Mesenchymal stem cell (in vitro differentiated cells and primary cell): ENCODE measurements around the gene GLTPD2.

ENCODE experiments used
- DNase-seq: peaks from one replicate; pipeline ENCODE4 v3.0.0-alpha.2; 2013
- H2AFZ ChIP-seq: one replicate; pipeline ENCODE4 v1.6.1; 2013; ENCODE audit warnings: low read depth, mild to moderate bottlenecking, control low read depth, inconsistent platforms, low read length, moderate library complexity
- H2AK5ac ChIP-seq: 2 replicates; pipeline ENCODE4 v1.6.1; 2013; ENCODE audit warnings: low read length, moderate library complexity, mild to moderate bottlenecking, inconsistent platforms; ENCODE audit not compliant: severe bottlenecking
- H2BK120ac ChIP-seq: one replicate; pipeline ENCODE4 v1.6.1; 2013; ENCODE audit warnings: low read depth, mild to moderate bottlenecking, inconsistent platforms, low read length, moderate library complexity
- H2BK12ac ChIP-seq, 2 experiments: one replicate each; pipeline ENCODE4 v1.6.1; 2013; ENCODE audit warnings: inconsistent platforms in 2 of 2, low read length in 2 of 2, mild to moderate bottlenecking in 2 of 2, moderate library complexity in 2 of 2, control low read depth in 1 of 2
- H2BK15ac ChIP-seq: one replicate; pipeline ENCODE4 v1.6.1; 2013; ENCODE audit warnings: mild to moderate bottlenecking, low read depth, inconsistent platforms; ENCODE audit not compliant: poor library complexity, severe bottlenecking
- H2BK5ac ChIP-seq: 2 replicates; pipeline ENCODE4 v1.6.1; 2013; ENCODE audit warnings: low read depth, mild to moderate bottlenecking, low read length, control low read depth, inconsistent platforms; ENCODE audit not compliant: poor library complexity, severe bottlenecking
- H3K14ac ChIP-seq, 2 experiments: one replicate each; pipeline ENCODE4 v1.6.1; 2013; ENCODE audit warnings: inconsistent platforms in 2 of 2, low read length in 2 of 2, control low read depth in 1 of 2, mild to moderate bottlenecking in 1 of 2, moderate library complexity in 1 of 2
- H3K18ac ChIP-seq, 2 experiments: one replicate each; pipeline ENCODE4 v1.6.1; 2013; ENCODE audit warnings: inconsistent platforms in 2 of 2, low read length in 2 of 2, control low read depth in 1 of 2, low read depth in 1 of 2, mild to moderate bottlenecking in 1 of 2
- H3K23ac ChIP-seq, 2 experiments: one replicate each; pipeline ENCODE4 v1.6.1; 2013; ENCODE audit warnings: inconsistent platforms in 2 of 2, low read length in 2 of 2, mild to moderate bottlenecking in 2 of 2, moderate library complexity in 2 of 2, control low read depth in 1 of 2
- H3K27ac ChIP-seq: 2 replicates; pipeline ENCODE4 v1.5.1; 2013; ENCODE audit warnings: mild to moderate bottlenecking, moderate library complexity, low read length, control low read depth, inconsistent platforms; ENCODE audit not compliant: poor library complexity, severe bottlenecking
- H3K27me3 ChIP-seq, 2 experiments: 2 replicates each; pipeline versions ENCODE4 v1.6.1 to v1.7.0; 2013; ENCODE audit warnings: low read length in 2 of 2, mild to moderate bottlenecking in 2 of 2, moderate library complexity in 2 of 2, control low read depth in 1 of 2, inconsistent platforms in 1 of 2; ENCODE audit not compliant: control insufficient read depth in 1 of 2, insufficient read depth in 1 of 2
- H3K36me3 ChIP-seq, 2 experiments: 2 replicates each; pipeline versions ENCODE4 v1.6.1 to v1.7.0; 2013; ENCODE audit warnings: low read length in 2 of 2, control low read depth in 1 of 2, inconsistent platforms in 1 of 2, low read depth in 1 of 2, mild to moderate bottlenecking in 1 of 2; ENCODE audit not compliant: insufficient read depth in 2 of 2, control insufficient read depth in 1 of 2
- H3K4ac ChIP-seq, 2 experiments: one replicate each; pipeline ENCODE4 v1.6.1; 2013; ENCODE audit warnings: inconsistent platforms in 2 of 2, low read length in 2 of 2, mild to moderate bottlenecking in 2 of 2, moderate library complexity in 2 of 2, control low read depth in 1 of 2, low read depth in 1 of 2
- H3K4me1 ChIP-seq: 2 replicates; pipeline ENCODE4 v1.6.1; 2013; ENCODE audit warnings: low read depth, low read length, control low read depth; ENCODE audit not compliant: control insufficient read depth, insufficient read depth
- H3K4me2 ChIP-seq: 2 replicates; pipeline ENCODE4 v1.6.1; 2013; ENCODE audit warnings: low read length, mild to moderate bottlenecking, inconsistent platforms; ENCODE audit not compliant: poor library complexity, severe bottlenecking
- H3K4me3 ChIP-seq, 2 experiments: 2 replicates each; pipeline versions ENCODE4 v1.5.1 to v1.7.0; 2013; ENCODE audit warnings: low read length in 2 of 2, mild to moderate bottlenecking in 2 of 2, control low read depth in 1 of 2, low read depth in 1 of 2; ENCODE audit not compliant: insufficient read depth in 1 of 2
- H3K79me1 ChIP-seq: replicated peaks from 2 replicates; pipeline ENCODE4 v1.6.1; 2013; ENCODE audit warnings: mild to moderate bottlenecking, control low read depth, low read length, inconsistent platforms; ENCODE audit not compliant: poor library complexity, severe bottlenecking
- H3K9ac ChIP-seq: 2 replicates; pipeline ENCODE4 v1.7.0; 2013; ENCODE audit warnings: mild to moderate bottlenecking, low read length, moderate library complexity
- H3K9me3 ChIP-seq: 2 replicates; pipeline ENCODE4 v1.7.0; 2013; ENCODE audit warnings: mild to moderate bottlenecking, low read length; ENCODE audit not compliant: control insufficient read depth
- H4K8ac ChIP-seq: one replicate; pipeline ENCODE4 v1.6.1; 2013; ENCODE audit warnings: inconsistent platforms, mild to moderate bottlenecking, low read length, moderate library complexity
- H4K91ac ChIP-seq: one replicate; pipeline ENCODE4 v1.6.1; 2013; ENCODE audit warnings: mild to moderate bottlenecking, low read length, inconsistent platforms
- WGBS: methylation state at CpG from one replicate; pipeline ENCODE4 v1.1.7; 2013; ENCODE audit warnings: mixed read lengths; 5-methylcytosine and 5-hydroxymethylcytosine counted together

Gene GLTPD2

DNA sequence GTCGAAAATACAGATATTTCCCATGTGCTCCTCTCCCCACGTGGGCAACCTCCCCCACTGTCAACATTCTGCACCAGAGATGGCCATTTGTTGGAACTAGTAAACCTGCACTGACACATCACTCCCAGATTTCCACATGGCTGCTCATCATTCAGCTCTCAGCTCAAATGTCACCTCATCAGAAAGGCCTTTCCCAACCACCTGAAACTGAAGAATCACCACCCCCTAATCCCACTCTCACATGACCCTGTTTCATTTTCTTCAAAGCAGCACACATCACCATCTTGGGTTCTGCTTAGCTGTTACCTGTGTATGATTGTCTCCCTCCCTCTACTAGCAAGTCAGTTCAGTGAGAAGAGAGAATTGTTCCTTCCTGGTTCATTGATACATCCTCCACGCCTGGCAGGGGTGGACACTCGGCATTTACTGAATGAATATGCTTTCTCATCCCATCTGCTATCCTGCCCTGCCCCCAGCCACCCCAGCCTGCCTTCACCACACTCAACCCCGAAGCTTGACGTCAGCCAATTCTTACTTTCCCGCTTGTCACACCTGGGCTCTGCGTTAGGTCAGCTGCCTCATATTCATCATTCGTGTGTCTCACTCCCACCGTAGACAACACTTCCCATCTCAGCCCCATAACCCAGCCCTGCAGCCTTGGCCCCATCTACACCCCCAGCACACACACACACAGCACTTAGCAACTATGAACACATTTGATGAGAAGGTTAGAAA lies 11.9 kb downstream of the GLTPD2 start:
- Histone ChIP-seq H2AFZ (no peak overlapping the region), H3K23ac (no peak overlapping the region), H3K27ac (no peak overlapping the region), H2AK5ac (no peak overlapping the region), H3K36me3 (peaks cover 26 to 31% of the 10 kb centered on the region in 2 experiments), H3K27me3 (no peaks in the 10 kb centered on the region), H2BK15ac (no peak overlapping the region), H3K9ac (no peak overlapping the region), H3K9me3 (no peaks in the 10 kb centered on the region), H2BK12ac (no peak overlapping the region), H3K4ac (no peak overlapping the region), H3K79me1 (peaks cover 19% of the 10 kb centered on the region), H3K4me1 (peaks cover 8% of the 10 kb centered on the region), H2BK5ac (no peak overlapping the region), H4K8ac (no peak overlapping the region), H3K14ac (no peak overlapping the region), H3K4me2 (no peak overlapping the region), H2BK120ac (no peak overlapping the region), H3K4me3 (no peak overlapping the region), H3K18ac (no peak overlapping the region), H4K91ac (no peak overlapping the region)
- DNase-seq: no peak
- WGBS: 68% methylated on average over 10 of the region's 10 CpGs

DNA sequence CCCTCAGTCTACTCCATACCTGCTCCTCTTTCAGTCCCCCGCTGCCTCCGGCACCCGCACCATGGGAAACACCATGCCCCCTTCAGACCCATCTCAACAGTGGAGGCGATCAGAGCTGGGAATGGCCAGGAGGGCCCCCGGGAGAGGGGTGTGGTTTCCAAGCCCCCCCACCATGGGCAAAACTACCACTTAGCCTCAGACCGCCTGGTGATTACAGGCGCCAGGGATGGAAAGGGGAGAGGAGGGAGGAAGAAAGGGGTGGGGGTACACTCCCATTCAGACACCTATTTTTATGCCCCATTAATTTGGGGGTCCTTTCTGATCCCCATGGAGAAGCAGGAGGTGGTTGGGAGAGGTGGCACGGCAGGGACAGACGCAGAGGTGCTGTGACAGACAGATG lies 13.5 kb downstream of the GLTPD2 start, which contains the start of gene C17orf114:
Gene C17orf114 (minus strand): TSS at position 101 of the 400 bp plus-strand sequence.
- Histone ChIP-seq H3K9me3 (no peaks in the 10 kb centered on the region), H3K27me3 (no peaks in the 10 kb centered on the region), H3K4me2 (no peak within 1 kb of the TSS), H3K4me3 (no peak within 1 kb of the TSS), H2BK15ac (no peak within 1 kb of the TSS), H3K14ac (no peak within 1 kb of the TSS), H3K9ac (no peak within 1 kb of the TSS), H3K36me3 (peaks cover 24 to 28% of the 10 kb centered on the region in 2 experiments), H3K18ac (no peak within 1 kb of the TSS), H3K23ac (no peak within 1 kb of the TSS), H3K79me1 (peaks cover 22% of the 10 kb centered on the region), H3K4ac (no peak within 1 kb of the TSS), H2AFZ (no peak within 1 kb of the TSS), H4K8ac (no peak within 1 kb of the TSS), H2BK5ac (no peak within 1 kb of the TSS), H2BK12ac (no peak within 1 kb of the TSS), H3K27ac (no peak within 1 kb of the TSS), H2AK5ac (no peak within 1 kb of the TSS), H3K4me1 (peaks cover 2% of the 10 kb centered on the region), H2BK120ac (no peak within 1 kb of the TSS), H4K91ac (no peak within 1 kb of the TSS)
- 96% methylated on average over 5 of the region's 9 CpGs for WGBS
- no peak for DNase-seq

DNA sequence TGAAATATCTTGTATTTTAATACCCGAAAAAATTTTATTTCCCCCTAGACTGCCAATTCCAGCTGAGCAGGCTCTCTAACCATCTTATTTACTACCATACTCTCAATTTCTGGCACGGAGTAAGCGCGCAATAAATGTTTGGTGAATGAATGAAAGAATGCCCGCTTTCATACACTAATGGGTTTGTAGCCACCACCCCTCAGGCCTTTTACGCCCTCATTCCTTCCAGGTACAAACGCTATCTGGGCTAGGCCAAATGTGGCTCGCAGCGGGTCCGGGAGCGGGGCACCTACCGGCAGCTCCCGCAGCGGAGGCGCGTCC lies 17.7 kb downstream of the GLTPD2 start:
- H4K91ac ChIP-seq: no peak overlapping the region
- H3K14ac ChIP-seq: peak overlapping the region in 1 of 2 experiments; percentile 2
- H2BK15ac ChIP-seq: no peak overlapping the region
- no peaks in the 10 kb centered on the region for H3K27me3 ChIP-seq
- no peak overlapping the region for H2AK5ac ChIP-seq
- DNase-seq: peak; percentile 9
- no peak overlapping the region for H3K23ac ChIP-seq
- no peak overlapping the region for H2BK120ac ChIP-seq
- H2AFZ ChIP-seq: peak overlapping the region; percentile 76
- H3K9ac ChIP-seq: peak overlapping the region; percentile 86
- 0% methylated on average over 10 of the region's 16 CpGs for WGBS
- no peak overlapping the region for H3K27ac ChIP-seq
- peak overlapping the region; percentile 74 for H3K4me2 ChIP-seq
- peaks cover 8% of the 10 kb centered on the region for H3K4me1 ChIP-seq
- H3K4ac ChIP-seq: no peak overlapping the region
- no peak overlapping the region for H2BK5ac ChIP-seq
- H2BK12ac ChIP-seq: no peak overlapping the region
- peak overlapping the region; percentile 37 for H4K8ac ChIP-seq
- peaks cover 22 to 23% of the 10 kb centered on the region in 2 experiments for H3K36me3 ChIP-seq
- H3K9me3 ChIP-seq: no peaks in the 10 kb centered on the region
- peak overlapping the region; percentile 83 to 86 for H3K4me3 ChIP-seq
- peaks cover 29% of the 10 kb centered on the region for H3K79me1 ChIP-seq
- H3K18ac ChIP-seq: peak overlapping the region; percentile 37

DNA sequence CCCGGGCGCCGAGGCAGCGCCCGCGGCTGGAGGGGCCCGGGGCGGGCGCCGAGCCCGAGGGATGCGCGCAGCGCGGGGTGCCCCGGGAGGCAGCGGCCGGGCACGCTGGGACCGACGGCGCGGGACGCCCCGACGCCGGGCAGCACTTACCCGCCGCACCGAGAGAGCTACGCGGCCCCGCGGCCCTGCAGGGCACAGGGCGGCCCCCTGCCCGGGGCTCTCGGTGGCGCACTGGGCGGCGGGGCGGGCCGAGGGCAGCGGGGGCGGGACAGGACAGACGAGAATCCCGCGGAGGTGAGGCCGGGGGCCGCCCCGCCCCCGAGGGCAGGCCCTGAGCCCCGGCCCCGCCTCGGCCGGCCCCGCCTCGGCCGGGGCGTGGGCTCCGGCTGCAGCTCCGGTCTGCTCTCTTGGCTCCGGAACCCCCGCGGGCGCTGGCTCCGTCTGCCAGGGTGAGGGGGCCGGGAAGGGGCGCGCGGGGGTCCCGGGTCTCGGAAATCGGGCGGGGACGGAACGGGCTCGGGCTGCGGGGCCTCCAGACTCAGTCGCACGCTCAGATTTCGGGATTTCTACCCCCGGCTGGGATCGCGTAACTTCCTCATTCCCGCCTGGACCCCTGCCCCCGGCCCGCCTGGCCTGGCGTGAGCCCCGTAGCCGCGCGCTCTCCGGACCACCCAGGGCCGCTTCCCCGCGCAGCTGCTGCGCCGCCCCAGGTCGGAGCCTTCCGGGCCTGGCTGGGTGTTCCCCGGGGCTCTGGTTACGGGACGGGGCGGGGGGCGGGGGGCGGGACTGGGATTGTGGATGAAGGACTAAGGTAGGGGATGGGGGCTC lies 18.2 kb downstream of the GLTPD2 start, which contains the start of gene PLD2:
Gene PLD2 (plus strand): TSS at position 376 of the 828 bp plus-strand sequence. CDS start 621 bp downstream, outside the sequence.
- Histone ChIP-seq H2BK120ac (peak within 1 kb of the TSS; percentile 85), H4K8ac (peak within 1 kb of the TSS; percentile 61), H3K4ac (peak within 1 kb of the TSS in 1 of 2 experiments; percentile 73), H3K27me3 (no peaks in the 10 kb centered on the region), H3K4me3 (peak within 1 kb of the TSS; percentile 83 to 86), H2BK5ac (no peak within 1 kb of the TSS), H3K4me2 (peak within 1 kb of the TSS; percentile 80), H3K36me3 (peaks cover 25 to 27% of the 10 kb centered on the region in 2 experiments), H3K79me1 (peaks cover 29% of the 10 kb centered on the region), H3K14ac (peak within 1 kb of the TSS; percentile 74 to 84), H3K23ac (peak within 1 kb of the TSS in 1 of 2 experiments; percentile 42), H3K4me1 (peaks cover 8% of the 10 kb centered on the region), H3K9ac (peak within 1 kb of the TSS; percentile 86), H3K18ac (peak within 1 kb of the TSS; percentile 49 to 91), H2AK5ac (no peak within 1 kb of the TSS), H3K9me3 (no peaks in the 10 kb centered on the region), H3K27ac (no peak within 1 kb of the TSS), H2BK12ac (no peak within 1 kb of the TSS), H4K91ac (no peak within 1 kb of the TSS), H2BK15ac (no peak within 1 kb of the TSS), H2AFZ (peak within 1 kb of the TSS; percentile 83)
- DNase-seq: peak; percentile 83
- 2% methylated on average over 50 of the region's 106 CpGs for WGBS
